HL-60 (cell line): ENCODE results near the gene LDHAL6A.

Experiments used
- POLR2AphosphoS5 ChIP-seq: IDR thresholded peaks from 2 replicates; pipeline ENCODE4 v1.6.1; 2012; ENCODE audit warnings: low read depth
- REST ChIP-seq: IDR thresholded peaks from 2 replicates; pipeline ENCODE4 v1.6.1; 2012; ENCODE audit warnings: low read depth; ENCODE audit not compliant: insufficient replicate concordance
- TF ChIP-seq, protein P1 (sequence below): IDR thresholded peaks from one replicate; pipeline ENCODE4 v1.5.1; 2011; ENCODE audit warnings: low read length, control low read depth, inconsistent platforms; ENCODE audit not compliant: insufficient read depth

DNA sequence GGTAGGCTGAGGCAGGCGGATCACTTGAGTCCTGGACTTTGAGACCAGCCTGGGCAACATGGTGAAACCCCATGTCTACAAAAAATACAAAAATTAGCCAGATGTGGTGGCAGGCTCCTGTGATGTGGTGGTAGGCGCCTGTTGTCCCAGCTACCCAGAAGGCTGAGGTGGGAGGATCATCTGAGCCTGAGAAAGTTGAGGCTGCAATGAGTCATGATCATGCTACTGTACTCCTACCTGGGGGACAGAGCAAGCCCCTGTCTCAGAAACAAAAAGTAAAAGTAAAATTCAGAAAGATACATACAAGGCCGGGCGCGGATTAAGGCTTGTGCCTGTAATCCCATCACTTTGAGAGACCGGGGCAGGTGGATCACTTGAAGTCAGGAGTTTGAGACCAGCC lies 6.3 kb downstream of the LDHAL6A start:
- TF ChIP-seq, protein P1, sequence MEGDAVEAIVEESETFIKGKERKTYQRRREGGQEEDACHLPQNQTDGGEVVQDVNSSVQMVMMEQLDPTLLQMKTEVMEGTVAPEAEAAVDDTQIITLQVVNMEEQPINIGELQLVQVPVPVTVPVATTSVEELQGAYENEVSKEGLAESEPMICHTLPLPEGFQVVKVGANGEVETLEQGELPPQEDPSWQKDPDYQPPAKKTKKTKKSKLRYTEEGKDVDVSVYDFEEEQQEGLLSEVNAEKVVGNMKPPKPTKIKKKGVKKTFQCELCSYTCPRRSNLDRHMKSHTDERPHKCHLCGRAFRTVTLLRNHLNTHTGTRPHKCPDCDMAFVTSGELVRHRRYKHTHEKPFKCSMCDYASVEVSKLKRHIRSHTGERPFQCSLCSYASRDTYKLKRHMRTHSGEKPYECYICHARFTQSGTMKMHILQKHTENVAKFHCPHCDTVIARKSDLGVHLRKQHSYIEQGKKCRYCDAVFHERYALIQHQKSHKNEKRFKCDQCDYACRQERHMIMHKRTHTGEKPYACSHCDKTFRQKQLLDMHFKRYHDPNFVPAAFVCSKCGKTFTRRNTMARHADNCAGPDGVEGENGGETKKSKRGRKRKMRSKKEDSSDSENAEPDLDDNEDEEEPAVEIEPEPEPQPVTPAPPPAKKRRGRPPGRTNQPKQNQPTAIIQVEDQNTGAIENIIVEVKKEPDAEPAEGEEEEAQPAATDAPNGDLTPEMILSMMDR = no peak
- TF ChIP-seq POLR2AphosphoS5 (no peak), REST (no peak)
